Iris pigment epithelial cell (primary cell): ENCODE results near the gene IGSF21.

Source experiments
- DNase-seq: peaks from one replicate; pipeline ENCODE4 v3.0.0-alpha.2; 2011; ENCODE audit warnings: low read depth

Gene IGSF21

GRCh38 chr1:18097206-18097605 is 10.4 kb upstream of the IGSF21 start:
- DNase-seq = no peak

DNA sequence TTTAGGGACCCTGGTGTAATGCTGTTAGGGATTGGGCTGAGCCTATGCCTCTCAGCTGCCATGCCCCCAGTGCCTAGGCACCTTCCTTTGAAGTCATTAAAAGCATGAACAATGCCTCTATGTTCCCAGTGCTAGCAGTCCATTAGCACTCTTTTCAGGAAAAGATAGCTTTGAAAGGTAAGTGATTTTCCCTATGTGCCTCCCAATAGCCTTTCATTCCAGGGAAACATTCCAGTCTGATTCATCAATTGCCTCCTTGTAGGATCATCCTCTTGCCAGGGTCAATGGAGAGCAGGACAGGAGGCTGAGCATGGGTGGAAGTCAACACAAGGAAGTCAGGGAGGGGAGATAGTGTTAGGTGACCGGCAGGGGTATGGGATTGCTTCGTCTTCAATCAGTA is 8.6 kb upstream of the IGSF21 start:
- DNase-seq = no peak

DNA sequence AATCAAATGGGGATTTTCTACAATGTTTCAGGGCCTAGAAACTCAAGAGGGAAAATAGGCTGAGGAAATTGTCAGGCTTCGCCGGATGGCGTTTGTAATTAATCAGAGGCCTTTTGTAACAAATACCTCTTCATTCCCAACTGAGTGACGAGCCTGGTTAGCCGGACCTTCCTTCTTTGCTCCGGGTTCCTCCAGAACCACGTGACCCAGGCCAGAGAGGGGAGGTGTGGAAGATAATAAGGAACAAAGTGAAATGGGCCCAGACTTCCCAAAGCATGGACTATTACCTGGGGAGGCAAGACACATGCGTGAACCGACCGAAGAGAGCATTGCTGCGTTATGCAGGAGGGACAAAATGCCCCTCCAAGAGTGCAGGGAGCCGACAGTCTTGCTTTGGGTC is 7.5 kb upstream of the IGSF21 start:
- no peak for DNase-seq

DNA sequence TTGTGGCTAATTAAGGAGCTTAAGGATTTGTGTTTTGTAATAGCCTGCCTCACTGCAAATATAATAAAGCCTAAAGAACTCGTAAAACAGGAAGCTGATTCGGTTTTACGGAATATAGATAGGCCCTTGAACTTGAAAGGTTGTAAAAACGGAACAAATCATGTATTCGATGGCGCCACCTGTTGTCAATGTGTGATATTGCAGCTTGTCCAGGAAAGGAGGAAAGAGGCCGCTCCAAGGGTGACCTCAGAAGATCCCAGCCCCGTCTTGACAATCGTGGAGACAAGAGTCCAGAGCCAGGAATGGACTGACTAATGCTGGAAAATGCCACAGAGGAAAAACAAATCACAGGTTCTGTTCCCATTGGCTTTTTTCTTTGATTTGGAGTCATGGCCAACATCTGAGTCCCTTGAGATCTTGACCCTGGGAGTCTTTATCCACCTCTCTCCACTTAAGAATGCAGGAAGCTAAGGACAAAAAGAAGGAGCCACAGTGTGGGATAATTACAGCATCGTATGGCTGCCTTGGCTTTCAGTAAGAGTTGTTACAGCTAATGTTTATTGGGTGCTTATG is 7.0 kb upstream of the IGSF21 start:
- DNase-seq = peak; percentile 47

- no peak for DNase-seq
Observed at GRCh38 chr1:18101508-18101907, 6.1 kb upstream of the IGSF21 start.

- DNase-seq = no peak
Observed at GRCh38 chr1:18103788-18104421, 3.7 kb upstream of the IGSF21 start.

DNA sequence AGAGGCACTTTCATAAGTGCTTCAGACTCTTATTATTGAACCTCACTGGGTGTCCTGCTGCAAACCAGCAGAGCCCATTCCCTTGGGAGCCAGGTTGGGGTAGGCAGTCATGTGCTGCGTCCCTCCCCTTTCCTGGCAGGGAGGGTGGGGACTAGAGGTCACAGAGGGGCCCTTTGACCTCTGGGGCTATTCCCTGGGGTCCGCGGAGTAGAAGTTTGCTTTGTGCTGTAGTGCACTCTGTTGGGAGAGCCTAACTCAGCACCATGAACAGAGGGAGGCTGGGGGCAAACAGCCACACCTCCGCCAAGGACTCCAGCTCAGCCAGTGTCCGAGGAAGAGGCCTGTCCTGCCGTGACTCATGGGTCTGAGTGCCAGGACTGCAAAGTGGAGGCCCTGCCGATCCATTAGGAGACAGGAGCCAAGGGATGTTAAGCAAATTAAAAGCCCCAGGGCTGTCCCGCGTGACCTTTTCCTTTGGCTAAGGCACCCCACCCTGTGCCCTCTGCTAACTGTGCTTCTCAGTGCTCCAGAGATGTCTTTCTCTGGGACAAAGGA is 3.0 kb upstream of the IGSF21 start:
- DNase-seq = no peak

DNA sequence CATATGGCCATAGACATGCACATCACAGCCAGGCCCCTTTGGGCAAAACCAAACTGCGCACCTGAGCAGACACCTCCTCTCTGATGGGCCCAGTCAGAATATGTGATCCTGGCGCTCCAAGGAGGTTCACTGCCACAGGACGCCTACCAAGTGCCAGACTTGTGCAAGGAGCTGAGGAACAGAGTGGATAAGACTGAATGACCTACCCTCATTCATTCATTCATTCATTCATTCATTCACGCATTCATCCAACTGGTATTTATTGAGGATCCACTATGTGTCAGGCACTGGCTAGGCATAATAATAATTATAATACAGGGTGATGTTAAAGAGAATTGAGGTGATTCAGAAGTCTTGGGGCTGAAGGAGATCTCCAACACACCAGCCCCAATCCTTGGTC is 2.4 kb upstream of the IGSF21 start:
- no peak for DNase-seq

GRCh38 chr1:18108299-18109057 is 880 bp downstream of the IGSF21 start:
- DNase-seq = no peak

DNA sequence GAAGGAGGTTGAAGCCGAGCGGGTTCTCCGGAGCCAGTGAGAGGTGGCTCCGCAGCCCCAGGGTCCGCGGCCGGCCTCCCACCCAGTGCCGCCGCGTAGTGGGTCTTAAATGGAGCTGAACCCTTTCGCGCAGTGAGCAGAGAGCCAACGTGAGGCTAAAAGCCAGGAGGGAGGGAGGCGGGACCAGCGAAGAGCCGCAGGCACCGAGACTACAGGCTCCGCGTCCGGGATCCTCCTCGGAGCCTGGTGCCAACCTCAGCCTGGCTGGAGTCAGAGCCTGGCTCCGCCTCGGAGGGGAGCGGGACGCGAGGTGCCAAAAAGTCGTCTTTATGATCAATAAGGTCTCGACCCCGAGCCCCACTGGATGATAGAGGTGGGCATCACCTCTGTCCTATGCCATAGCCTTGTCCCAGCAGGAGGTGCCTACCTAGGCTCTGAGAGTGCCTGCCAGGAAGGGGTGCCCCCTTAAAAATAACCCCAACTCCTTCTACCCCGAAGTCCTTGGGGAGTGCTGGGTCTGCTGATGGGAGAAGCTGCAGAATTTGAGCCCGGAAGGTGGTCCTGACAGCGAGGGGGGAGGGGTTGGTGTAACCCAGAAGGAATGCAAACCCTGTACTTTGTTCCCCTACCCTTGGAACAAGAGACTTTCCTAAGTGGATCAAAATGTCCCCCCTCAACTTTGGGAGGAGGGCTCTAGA is 1.6 kb downstream of the IGSF21 start:
- no peak for DNase-seq

GRCh38 chr1:18109756-18110597 is 2.4 kb downstream of the IGSF21 start:
- DNase-seq = peak; percentile 9

DNA sequence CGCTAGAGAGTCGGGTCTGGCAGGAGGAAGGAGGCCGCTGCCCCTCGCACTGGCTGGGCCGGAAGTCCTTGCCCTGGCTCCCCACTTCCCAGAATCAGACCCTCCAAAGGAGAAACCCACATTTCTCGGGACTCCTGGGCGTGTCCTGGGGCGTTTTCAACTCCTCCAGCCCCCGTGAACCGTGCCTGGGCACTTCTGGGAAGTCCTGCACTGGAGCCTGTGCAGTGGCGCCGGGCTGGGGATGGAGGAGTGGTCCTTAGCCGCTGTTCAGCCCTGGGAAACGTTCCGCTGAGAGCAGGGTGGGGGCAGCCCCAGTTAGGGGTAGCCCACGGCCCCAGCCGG is 3.0 kb downstream of the IGSF21 start:
- DNase-seq = no peak

GRCh38 chr1:18110968-18111367 is 3.4 kb downstream of the IGSF21 start:
- no peak for DNase-seq

DNA sequence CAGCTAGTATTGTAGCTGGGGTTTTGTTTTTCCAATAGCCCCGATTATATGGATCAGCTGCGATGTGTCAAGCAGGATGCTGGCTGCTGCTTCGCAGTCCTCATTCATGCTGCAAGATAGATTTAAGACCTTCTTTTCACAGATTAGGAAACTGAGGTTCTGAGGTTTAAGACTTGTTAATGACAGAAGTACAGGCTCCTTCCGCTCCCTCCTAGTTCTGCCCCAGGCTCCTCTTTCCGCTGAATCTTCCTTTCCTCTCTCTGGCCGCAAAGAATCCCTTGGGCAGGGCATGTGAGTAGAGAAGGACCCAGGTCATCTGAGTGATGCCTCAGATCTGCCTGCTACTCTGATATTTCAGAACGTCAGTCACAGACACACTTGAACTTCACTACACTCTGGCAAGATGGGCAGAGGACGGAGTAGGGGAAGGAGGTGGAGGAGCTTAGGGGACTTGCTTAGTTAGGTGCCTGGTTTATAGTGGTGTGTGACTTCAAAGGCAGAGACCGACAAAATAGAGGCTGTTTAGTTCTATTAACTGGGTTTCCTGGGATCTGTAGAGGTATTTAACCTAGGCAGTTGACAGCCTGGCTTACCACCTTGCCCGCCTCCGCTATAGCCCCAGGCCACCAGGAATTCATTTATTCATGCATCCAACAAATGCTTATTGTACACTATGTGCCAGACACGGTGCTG is 4.2 kb downstream of the IGSF21 start:
- DNase-seq = no peak

DNA sequence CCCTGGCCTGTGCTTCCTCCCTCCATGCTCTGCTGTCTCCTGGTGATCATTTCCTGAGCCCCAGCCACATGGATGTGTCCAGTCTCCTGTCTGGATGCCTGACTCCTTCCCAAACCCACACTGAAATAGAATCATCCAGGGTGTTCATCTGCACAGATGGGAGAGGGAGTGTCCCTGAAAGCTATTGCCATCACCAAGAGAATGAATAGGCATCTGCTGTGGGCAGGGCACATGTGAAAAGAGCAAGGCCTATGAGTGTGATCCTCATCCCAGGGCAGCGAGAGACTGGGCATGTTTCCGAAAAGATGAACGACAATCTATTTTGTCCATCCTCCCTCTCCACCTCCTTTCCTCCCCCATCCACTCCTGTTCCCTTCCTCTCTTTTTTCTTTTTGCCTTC is 5.0 kb downstream of the IGSF21 start:
- no peak for DNase-seq

- DNase-seq = no peak
Observed at GRCh38 chr1:18114726-18115410, 7.3 kb downstream of the IGSF21 start.

- no peak for DNase-seq
Observed at GRCh38 chr1:18116777-18117176, 9.2 kb downstream of the IGSF21 start.

DNA sequence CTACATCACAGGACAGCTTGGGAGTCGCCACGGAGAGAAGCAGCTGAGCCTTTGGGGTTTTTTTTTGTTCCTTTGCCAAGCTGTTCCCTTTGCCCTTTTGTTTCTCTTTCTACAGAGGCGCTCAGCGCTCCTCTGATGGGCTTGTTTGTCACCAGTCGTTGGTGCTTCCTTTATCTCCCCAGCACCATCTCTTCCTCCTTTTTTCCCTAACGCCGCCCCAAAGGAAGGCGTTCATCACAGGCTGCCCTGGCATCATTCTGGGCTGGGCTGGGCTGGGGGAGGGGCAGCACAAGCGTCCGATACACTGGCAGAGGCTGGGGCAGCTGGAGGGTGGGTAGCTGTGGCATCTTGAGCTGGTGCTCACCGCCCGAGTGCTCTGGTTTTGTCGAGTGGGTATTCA is 10.5 kb downstream of the IGSF21 start:
- no peak for DNase-seq

- DNase-seq = no peak
Observed at GRCh38 chr1:18118491-18118890, 10.9 kb downstream of the IGSF21 start.

DNA sequence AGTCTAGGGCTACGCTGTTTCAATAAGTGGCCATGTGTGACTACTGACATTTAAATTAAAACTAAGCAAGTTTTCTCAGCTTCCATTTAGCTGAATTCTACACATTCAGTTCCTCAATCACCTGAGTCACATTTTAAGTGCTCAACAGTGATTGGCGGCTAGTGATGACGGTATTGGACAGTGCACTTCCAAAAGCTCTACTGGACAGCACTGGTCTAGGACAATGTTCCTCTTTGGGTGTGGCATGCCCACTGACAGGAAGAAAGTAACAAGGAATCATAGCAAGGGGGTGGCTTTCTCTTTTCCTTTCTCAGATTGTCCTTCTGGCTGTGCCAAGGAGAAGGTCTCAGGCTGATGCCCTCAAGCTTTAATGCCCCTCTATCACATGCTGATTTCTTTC is 11.7 kb downstream of the IGSF21 start:
- DNase-seq = no peak
